Nephron (organoid): ENCODE data around the gene AHI1.

ENCODE experiments used
- H3K27ac Mint-ChIP-seq, 3 experiments: 2 replicates each; pipeline ENCODE4 v1.8.0; 2020; ENCODE audit warnings: mixed read lengths in 3 of 3, mild to moderate bottlenecking in 2 of 3, moderate library complexity in 1 of 3
- H3K27me3 Mint-ChIP-seq: 2 replicates; pipeline ENCODE4 v1.8.0; 2021; ENCODE audit warnings: low read depth, mild to moderate bottlenecking, moderate library complexity, mixed read lengths
- H3K36me3 Mint-ChIP-seq: 2 replicates; pipeline ENCODE4 v1.8.0; 2020; ENCODE audit warnings: low read depth, mixed read lengths
- H3K4me1 Mint-ChIP-seq: 2 replicates; pipeline ENCODE4 v1.8.0; 2020; ENCODE audit warnings: mixed read lengths
- H3K4me3 Mint-ChIP-seq, 3 experiments: 2 replicates each; pipeline ENCODE4 v1.8.0; 2020; ENCODE audit warnings: mild to moderate bottlenecking in 3 of 3, mixed read lengths in 3 of 3, moderate library complexity in 2 of 3
- H3K9me3 Mint-ChIP-seq: 2 replicates; pipeline ENCODE4 v1.8.0; 2020; ENCODE audit warnings: mixed read lengths
- CTCF ChIP-seq, 3 experiments: fragments of 200-600 bp; sonication (generic); IDR thresholded peaks; one replicate each; pipeline ENCODE4 v1.5.0; 2021; ENCODE audit warnings: antibody characterized with exemption in 3 of 3; ENCODE audit not compliant: unreplicated experiment in 3 of 3

AHI1 gene

GRCh38 chr6:135393289-135393688 lies 104.3 kb downstream of the AHI1 start:
- H3K4me3 Mint-ChIP-seq: no peak overlapping the region
- no peaks in the 10 kb centered on the region for H3K27me3 Mint-ChIP-seq
- no peaks in the 10 kb centered on the region for H3K9me3 Mint-ChIP-seq

GRCh38 chr6:135390458-135390857 lies 107.1 kb downstream of the AHI1 start:
- Mint-ChIP-seq H3K9me3 (no peaks in the 10 kb centered on the region), H3K4me1 (no peaks in the 10 kb centered on the region), H3K36me3 (peaks cover 4% of the 10 kb centered on the region), H3K4me3 (no peak overlapping the region), H3K27me3 (no peaks in the 10 kb centered on the region), H3K27ac (no peak overlapping the region)
- TF ChIP-seq CTCF (IDR thresholded peaks at IDR 0.05; ENCODE audit: unreplicated experiment in 3 of 3): no peak

More at GRCh38 chr6:135393289-135393688, 104.3 kb downstream of the AHI1 start:
- Mint-ChIP-seq H3K36me3 (peaks cover 4% of the 10 kb centered on the region), H3K27ac (no peak overlapping the region), H3K4me1 (no peaks in the 10 kb centered on the region)
- no peak for TF ChIP-seq CTCF (IDR thresholded peaks at IDR 0.05; ENCODE audit: unreplicated experiment in 3 of 3)

- Mint-ChIP-seq H3K27me3 (no peaks in the 10 kb centered on the region), H3K36me3 (peaks cover 4% of the 10 kb centered on the region), H3K4me3 (no peak overlapping the region), H3K9me3 (no peaks in the 10 kb centered on the region), H3K4me1 (no peaks in the 10 kb centered on the region), H3K27ac (no peak overlapping the region)
- no peak for TF ChIP-seq CTCF (IDR thresholded peaks at IDR 0.05; ENCODE audit: unreplicated experiment in 3 of 3)
Measured at GRCh38 chr6:135385299-135385698, 112.2 kb downstream of the AHI1 start.

- Mint-ChIP-seq H3K36me3 (no peaks in the 10 kb centered on the region), H3K4me1 (no peaks in the 10 kb centered on the region), H3K4me3 (no peak overlapping the region), H3K27me3 (no peaks in the 10 kb centered on the region), H3K27ac (no peak overlapping the region), H3K9me3 (no peaks in the 10 kb centered on the region)
- no peak for TF ChIP-seq CTCF (IDR thresholded peaks at IDR 0.05; ENCODE audit: unreplicated experiment in 3 of 3)
Measured at GRCh38 chr6:135383766-135384165, 113.8 kb downstream of the AHI1 start.

- no peaks in the 10 kb centered on the region for H3K36me3 Mint-ChIP-seq
- H3K9me3 Mint-ChIP-seq: no peaks in the 10 kb centered on the region
- H3K27me3 Mint-ChIP-seq: no peaks in the 10 kb centered on the region
- no peak for TF ChIP-seq CTCF (IDR thresholded peaks at IDR 0.05; ENCODE audit: unreplicated experiment in 3 of 3)
- no peaks in the 10 kb centered on the region for H3K4me1 Mint-ChIP-seq
- H3K4me3 Mint-ChIP-seq: no peak overlapping the region
- H3K27ac Mint-ChIP-seq: no peak overlapping the region
Measured at GRCh38 chr6:135383301-135383700, 114.2 kb downstream of the AHI1 start.

- Mint-ChIP-seq H3K4me1 (no peaks in the 10 kb centered on the region), H3K9me3 (no peaks in the 10 kb centered on the region), H3K27me3 (no peaks in the 10 kb centered on the region), H3K36me3 (no peaks in the 10 kb centered on the region), H3K4me3 (no peak overlapping the region), H3K27ac (no peak overlapping the region)
- no peak for TF ChIP-seq CTCF (IDR thresholded peaks at IDR 0.05; ENCODE audit: unreplicated experiment in 3 of 3)
Measured at GRCh38 chr6:135382182-135382628, 115.3 kb downstream of the AHI1 start.
